CD4-positive, alpha-beta T cell treated with Interferon alpha-2 for 1 hour (primary cell): ENCODE data around the gene RND3.

ENCODE experiments used
- DNase-seq, 2 donors: peaks; one replicate each; pipeline ENCODE4 v3.0.0-alpha.2; 2020 to 2022

Gene RND3

DNA sequence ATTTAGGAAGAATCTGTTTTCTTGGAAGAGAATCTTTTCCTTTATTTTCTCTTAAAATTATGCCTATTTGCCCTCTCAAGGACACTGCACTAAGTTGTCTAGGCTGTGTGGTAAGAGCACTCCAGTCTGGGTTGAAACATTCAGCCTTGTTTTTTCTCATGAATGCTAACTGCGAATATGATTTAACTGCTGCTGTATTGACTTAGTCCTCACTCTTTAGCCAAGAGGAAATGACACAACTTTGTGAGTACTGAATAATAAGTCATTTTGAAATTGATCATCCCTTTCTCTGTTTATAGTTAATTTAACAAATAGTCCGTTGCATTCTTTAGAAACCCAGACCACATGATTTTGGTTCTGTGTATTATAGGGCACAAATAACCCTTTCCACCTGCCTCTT, 4.5 kb upstream of the RND3 start:
- DNase-seq: no peak

GRCh38 chr2:150491430-150491829, 4.0 kb upstream of the RND3 start:
- no peak for DNase-seq

- DNase-seq: no peak
Observed at GRCh38 chr2:150490466-150490865, 3.0 kb upstream of the RND3 start.

DNA sequence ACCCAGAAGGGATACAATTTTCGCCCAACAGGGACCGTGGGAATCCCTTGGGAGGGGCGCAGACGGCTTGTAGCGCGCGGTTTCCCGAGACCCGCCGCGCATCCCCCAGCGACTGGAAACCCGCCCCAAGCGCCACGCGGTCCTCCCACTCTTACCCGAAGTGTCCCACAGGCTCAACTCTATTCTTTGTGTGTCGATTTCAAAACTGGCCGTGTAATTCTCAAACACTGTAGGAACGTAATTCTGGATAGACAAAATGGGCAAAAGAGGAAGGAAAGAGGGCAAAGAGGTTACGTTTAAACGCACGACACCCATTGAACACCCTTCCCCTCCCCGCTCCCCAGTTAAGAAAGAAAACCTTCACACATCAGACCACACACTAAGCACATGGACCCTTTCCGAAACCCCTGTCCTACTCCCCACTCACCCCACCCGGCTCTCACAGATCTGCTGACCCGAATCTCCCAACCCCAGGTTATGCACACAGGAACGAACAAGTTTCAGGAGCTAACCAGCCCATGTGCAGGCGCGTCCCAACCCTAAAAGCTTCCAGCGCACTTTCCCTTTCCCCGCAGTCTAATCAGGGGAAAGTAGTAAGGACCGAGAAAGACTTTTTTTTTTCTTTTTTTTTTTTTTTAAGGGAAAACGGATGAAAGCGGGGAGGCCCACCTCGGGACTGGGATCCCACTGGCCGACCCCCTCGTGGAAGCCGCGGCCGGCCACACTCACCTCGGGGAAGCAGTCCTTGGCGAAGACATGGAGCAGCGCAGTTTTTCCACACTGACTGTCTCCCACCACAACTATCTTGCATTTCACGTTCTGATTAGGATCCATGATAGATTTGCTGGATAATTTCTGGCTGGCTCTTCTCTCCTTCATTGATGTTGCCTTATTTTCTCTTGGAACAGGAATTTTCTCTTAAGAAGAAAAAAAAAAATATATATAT, 655 bp downstream of the RND3 start:
- no peak for DNase-seq

DNA sequence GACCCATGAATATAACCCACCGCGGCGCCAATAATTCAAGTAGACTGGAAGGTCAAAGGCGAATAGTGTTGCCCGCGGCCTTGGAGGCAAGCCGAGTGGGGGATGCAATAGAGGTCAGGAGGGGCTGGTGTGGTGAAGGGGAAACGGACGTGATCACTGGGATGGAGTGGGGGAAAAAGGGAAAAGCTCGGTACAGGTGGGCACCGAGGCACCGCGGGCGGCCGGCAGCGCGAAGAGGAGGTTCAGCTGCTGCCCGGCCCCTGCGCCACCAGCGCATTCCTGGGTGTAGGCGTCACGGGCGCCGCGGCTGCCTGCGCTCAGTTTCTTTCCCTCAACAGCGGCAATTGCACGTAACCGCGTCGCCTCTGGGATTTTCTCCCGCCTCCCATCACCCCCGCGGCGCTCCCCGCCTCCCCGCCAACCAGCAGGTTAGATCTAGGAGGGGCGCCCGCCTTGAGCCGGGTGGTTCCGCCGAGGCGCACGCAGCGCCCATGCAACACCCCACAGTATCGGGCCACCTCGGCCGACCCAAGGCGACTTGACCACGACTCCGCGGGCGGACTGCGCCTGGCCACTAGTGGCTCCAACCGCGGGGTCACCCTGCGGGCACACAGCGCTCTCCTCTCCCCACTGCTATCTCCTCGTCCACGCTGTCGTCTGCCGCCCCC, 1.5 kb downstream of the RND3 start:
- no peak for DNase-seq

DNA sequence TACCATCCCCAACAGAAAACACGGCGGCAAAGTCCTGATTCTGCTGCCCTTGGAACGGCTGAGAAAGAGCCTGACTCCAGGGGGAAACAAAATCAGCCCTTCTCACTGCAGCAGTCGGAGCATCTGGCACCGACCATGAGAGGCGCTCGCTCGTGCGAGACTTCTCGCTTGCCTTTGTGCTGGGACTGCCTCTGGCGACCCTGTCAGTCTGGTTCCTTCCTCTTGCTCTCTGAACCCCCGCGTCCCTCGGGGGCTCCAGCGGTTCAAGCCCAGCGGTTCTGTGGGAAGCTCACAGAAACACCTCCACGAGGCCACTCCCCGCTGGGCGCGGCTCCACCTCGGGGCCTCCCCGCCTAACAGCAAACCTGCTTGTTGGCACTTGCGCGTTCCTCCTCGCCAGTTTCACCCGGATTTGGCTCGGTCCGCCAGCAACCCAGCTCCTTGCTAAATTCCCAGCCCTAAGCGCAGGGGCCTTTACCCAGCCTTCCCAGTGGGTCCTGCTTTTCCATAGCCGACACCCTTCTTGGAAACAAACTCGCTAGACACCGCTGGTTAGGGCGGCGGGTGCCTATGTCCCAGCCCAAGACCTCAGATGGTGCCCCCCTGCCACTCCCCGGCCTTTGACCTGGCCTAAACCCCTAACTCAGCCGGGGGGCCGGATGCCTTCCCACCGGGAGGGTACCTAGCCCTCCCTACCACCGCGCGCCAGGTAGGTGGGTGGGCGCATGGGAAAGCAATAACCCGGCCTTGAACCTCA, 2.2 kb downstream of the RND3 start:
- DNase-seq: no peak

DNA sequence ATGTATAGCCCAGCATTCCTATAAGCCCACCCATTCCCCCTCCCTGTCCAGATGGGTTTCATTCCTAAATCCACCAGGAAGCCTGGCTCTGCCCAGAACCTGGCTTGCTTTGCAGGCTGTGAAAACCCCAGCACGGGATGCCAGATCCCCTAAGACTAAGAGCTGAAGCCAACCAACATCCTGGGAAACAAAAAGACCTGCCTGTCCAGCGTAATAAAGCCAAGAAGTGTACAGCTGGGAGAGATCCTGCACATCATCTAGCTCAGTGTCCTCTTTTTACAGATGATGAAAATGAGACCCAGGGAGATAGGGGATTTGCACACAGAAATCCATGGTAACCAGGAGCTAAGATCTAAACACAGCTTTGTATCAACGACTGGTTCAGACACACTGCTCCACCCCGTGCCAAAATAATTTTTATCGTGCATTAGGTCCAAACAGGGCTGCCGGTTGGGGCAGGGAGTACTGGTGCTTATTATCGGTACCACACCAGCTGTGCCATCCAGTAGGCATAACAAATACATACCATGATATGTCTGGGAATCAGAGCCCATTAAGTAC, 2.9 kb downstream of the RND3 start:
- DNase-seq: no peak

DNA sequence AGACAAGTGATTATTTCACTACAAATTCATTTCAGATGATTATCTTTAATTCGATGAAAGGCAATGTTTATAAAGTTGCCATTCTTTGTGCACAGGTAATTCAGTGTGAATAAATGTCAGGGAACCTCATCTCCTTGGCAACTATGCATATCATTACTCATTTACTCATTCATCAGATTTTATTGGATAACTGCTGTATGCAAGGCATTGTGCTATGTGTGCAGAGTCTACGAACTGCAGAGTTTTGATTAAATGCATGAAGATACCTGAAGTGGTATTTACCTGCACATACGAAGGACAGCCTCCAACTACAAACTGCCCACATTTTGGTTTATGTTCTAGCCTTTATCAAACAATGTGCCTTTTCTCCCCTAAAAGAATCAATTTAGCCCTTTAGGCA, 3.5 kb downstream of the RND3 start:
- DNase-seq: no peak

- DNase-seq: no peak
Observed at GRCh38 chr2:150483532-150483931, 3.9 kb downstream of the RND3 start.

DNA sequence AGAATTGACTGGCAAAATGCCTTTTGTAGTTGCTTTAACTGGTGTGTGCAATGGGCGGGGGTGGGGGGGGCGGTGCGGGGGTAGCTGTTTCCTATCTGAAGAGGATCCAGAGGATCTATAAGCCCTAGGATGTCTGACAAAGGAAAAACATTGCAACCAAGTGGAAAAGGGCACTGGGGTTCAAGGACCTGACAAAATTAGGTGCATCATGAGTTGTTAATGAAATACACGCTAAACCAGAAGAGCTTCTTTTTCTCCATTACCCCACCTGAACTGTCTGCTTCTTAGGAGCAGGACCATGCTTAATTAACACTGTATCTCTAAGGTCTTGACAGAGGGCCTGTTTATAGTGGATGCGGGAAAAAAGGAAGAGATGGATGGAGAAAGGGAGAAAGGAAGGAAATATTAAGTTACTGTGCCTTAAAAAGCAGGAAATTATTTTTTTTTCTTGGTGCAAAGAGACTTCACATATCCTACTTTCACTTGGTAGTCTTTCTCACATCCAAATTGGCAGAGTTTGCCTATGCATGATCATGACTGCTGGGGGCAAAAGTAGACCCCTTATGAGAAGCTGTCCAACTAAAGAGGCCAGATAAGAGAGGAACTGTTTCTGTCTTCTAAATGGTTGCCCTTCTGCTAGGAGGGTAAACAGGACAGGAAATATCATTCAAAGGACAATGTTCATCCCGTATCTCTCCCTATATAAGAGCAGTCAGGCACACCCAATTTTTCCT, 4.6 kb downstream of the RND3 start:
- no peak for DNase-seq

DNA sequence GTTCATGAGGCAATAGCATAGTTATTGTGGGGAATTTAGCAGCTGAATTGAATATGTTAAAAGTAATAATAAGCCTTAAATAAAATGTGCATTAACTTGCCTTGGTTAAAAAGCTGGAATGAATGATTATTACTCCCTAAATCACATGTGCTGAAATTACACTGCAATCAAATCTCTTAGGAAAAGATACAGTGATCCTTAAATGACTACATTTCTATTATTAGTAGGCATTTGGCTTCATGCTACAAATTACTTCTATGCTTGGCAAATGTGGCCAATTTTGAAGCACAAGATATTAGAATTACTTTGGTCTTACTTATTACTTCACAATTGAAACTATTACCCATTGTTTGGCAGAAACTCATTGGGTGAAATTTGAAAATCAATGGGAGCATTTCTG, 5.4 kb downstream of the RND3 start:
- DNase-seq: no peak

- DNase-seq: no peak
Observed at GRCh38 chr2:150480971-150481830, 6.3 kb downstream of the RND3 start.

DNA sequence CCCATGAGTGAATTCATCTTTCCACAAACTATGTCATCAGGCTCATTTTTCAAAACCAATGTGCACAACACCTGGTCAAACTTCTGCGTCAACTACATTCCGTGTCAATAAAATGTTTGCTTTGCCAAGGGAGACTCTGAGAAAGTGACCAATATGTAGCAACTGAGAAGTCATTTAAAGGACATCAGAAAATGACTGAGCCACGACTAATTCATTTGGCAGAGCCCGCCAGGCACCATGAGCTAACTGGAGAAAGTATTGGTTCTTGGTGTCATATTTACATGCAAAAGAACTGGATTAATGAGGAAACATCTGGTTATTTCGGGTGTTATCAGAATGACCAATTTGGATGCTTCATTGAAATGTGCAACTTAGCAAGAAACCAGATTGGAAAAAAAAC, 7.2 kb downstream of the RND3 start:
- no peak for DNase-seq

GRCh38 chr2:150479075-150479915, 8.2 kb downstream of the RND3 start:
- DNase-seq: no peak

DNA sequence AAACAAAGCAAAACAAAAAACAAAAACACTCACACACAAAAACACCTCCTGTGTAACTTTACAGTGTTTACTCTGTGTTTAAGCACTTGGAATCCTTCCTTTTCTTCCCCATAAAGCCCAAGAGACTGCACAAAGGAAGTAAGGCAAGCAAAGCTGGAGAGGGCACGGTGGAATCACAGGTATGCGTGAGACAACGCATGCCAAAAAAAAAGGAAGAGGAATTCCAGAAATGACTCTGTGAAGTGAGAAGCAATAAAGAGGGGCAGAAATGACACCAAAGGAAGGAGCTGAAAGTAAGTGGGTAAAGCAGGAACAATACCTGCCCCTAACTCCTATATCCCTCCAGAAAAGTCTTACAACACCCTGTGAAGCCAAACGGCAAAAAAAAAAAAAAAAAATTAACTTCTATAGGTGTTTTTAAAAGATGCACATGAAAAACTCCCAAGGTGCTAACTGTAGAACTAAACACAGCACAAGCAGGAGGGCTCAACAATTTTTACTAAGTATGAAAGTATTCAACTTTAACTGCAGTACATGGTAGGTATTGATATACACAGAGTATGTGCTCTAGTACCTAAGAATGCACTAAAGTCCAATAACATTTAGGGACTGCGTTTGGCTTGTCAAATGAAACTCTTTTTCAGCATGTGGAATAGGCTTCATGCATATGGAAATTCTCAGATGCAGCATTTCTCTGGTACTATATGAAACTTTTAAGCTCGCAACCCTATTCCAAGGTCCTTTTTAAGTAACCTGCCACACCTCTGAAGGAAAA, 9.1 kb downstream of the RND3 start:
- no peak for DNase-seq

GRCh38 chr2:150477347-150477746, 10.1 kb downstream of the RND3 start:
- DNase-seq: no peak

GRCh38 chr2:150476809-150477302, 10.6 kb downstream of the RND3 start:
- DNase-seq: no peak

GRCh38 chr2:150476286-150476685, 11.2 kb downstream of the RND3 start:
- no peak for DNase-seq

- no peak for DNase-seq
Observed at GRCh38 chr2:150475479-150476250, 11.8 kb downstream of the RND3 start.
